Esophagus (tissue), 2 donors: ENCODE measurements around the gene TENM4. TPM values are rescaled to one million over a fixed set of nuclear protein-coding genes. Genes with fewer than 3 reads are reported as not detected.

ENCODE experiments used
- H3K27ac ChIP-seq, 2 donors: one replicate each; pipeline ENCODE4 v1.5.1; 2013; ENCODE audit warnings: low read depth in 2 of 2, mild to moderate bottlenecking in 2 of 2, inconsistent platforms in 1 of 2, low read length in 1 of 2, moderate library complexity in 1 of 2
- H3K27me3 ChIP-seq, 2 donors: one replicate each; pipeline ENCODE4 v1.6.1; 2013; ENCODE audit warnings: low read length in 2 of 2, control low read depth in 1 of 2, mild to moderate bottlenecking in 1 of 2; ENCODE audit not compliant: insufficient read depth in 2 of 2, control insufficient read depth in 1 of 2
- H3K36me3 ChIP-seq, 2 donors: one replicate each; pipeline ENCODE4 v1.6.1; 2013; ENCODE audit warnings: low read length in 1 of 2; ENCODE audit not compliant: control insufficient read depth in 2 of 2, insufficient read depth in 2 of 2
- H3K4me1 ChIP-seq, 2 donors: one replicate each; pipeline ENCODE4 v1.6.1; 2013; ENCODE audit warnings: low read length in 1 of 2; ENCODE audit not compliant: control insufficient read depth in 2 of 2, insufficient read depth in 2 of 2
- H3K4me3 ChIP-seq, 2 donors: one replicate each; pipeline ENCODE4 v1.5.1; 2013; ENCODE audit warnings: low read length in 2 of 2, mild to moderate bottlenecking in 2 of 2, low read depth in 1 of 2, moderate library complexity in 1 of 2
- H3K9me3 ChIP-seq, 2 donors: one replicate each; pipeline ENCODE4 v1.6.1; 2013; ENCODE audit warnings: mild to moderate bottlenecking in 2 of 2, low read depth in 1 of 2, low read length in 1 of 2, moderate library complexity in 1 of 2; ENCODE audit not compliant: control insufficient read depth in 2 of 2, insufficient read depth in 1 of 2
- WGBS, 2 donors: extraction: QIAGEN DNeasy Blood & Tissue Kit; methylation state at CpG; one replicate each; pipeline ENCODE4 v1.1.7; 2013; 5-methylcytosine and 5-hydroxymethylcytosine counted together
- polyA plus RNA-seq, 2 donors: library from polyadenylated mRNA; stranded (reverse); fragments of 200-250 nt; gene quantifications; one replicate each; pipeline ENCODE4 v1.2.3, GENCODE V29; 2013
- donor health status: healthy with polysubstance abuse.
- donor health status: Bipolar disorder and iron deficiency.

The TENM4 gene
- polyA plus RNA-seq, 2 donors = 1.3 to 4.1 TPM

DNA sequence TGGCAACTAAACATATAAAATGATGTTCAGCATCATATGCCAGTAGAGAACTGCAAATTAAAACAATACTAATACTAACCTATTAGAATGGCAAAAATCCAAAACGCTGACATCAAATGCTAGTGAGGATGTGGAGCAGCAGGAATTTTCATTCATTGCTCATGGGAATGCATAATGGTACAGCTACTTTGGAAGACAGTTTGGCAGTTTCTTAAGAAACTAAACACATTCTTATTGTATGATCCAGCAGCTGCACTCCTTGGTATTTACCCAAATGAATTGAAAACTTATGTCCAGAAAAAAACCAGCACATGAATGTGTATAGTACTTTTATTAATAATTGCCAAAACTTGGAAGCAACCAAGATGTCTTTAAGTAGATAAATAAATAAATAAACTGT is 258.0 kb downstream of the TENM4 start:
- H3K4me1 ChIP-seq = no peaks in the 10 kb centered on the region
- no peak overlapping the region for H3K27ac ChIP-seq
- 57 to 73% methylated on average over 1 of the region's 1 CpG for WGBS, 2 donors
- H3K36me3 ChIP-seq = no peaks in the 10 kb centered on the region
- no peaks in the 10 kb centered on the region for H3K27me3 ChIP-seq
- no peak overlapping the region for H3K4me3 ChIP-seq
- no peaks in the 10 kb centered on the region for H3K9me3 ChIP-seq

- 46 to 66% methylated on average over 3 of the region's 3 CpGs for WGBS, 2 donors
- Histone ChIP-seq H3K27ac (no peak overlapping the region), H3K4me3 (no peak overlapping the region), H3K4me1 (peaks cover under 1 to 5% of the 10 kb centered on the region in 2 donors), H3K36me3 (no peaks in the 10 kb centered on the region), H3K9me3 (no peaks in the 10 kb centered on the region), H3K27me3 (no peaks in the 10 kb centered on the region)
These were observed 261.7 kb downstream of the TENM4 start for GRCh38 chr11:79179087-79179486.

- peaks cover 2 to 5% of the 10 kb centered on the region in 2 donors for H3K4me1 ChIP-seq
- H3K27me3 ChIP-seq = no peaks in the 10 kb centered on the region
- no peaks in the 10 kb centered on the region for H3K9me3 ChIP-seq
- H3K36me3 ChIP-seq = no peaks in the 10 kb centered on the region
- H3K4me3 ChIP-seq = no peak overlapping the region
- no peak overlapping the region for H3K27ac ChIP-seq
- 30 to 38% methylated on average over 7 of the region's 7 CpGs for WGBS, 2 donors
These were observed 266.5 kb downstream of the TENM4 start for GRCh38 chr11:79174045-79175008.

GRCh38 chr11:79173615-79174014 is 267.2 kb downstream of the TENM4 start:
- no peaks in the 10 kb centered on the region for H3K27me3 ChIP-seq
- no peak overlapping the region for H3K4me3 ChIP-seq
- peaks cover 2 to 5% of the 10 kb centered on the region in 2 donors for H3K4me1 ChIP-seq
- H3K9me3 ChIP-seq = no peaks in the 10 kb centered on the region
- H3K36me3 ChIP-seq = no peaks in the 10 kb centered on the region
- 57 to 62% methylated on average over 5 of the region's 5 CpGs for WGBS, 2 donors
- no peak overlapping the region for H3K27ac ChIP-seq

DNA sequence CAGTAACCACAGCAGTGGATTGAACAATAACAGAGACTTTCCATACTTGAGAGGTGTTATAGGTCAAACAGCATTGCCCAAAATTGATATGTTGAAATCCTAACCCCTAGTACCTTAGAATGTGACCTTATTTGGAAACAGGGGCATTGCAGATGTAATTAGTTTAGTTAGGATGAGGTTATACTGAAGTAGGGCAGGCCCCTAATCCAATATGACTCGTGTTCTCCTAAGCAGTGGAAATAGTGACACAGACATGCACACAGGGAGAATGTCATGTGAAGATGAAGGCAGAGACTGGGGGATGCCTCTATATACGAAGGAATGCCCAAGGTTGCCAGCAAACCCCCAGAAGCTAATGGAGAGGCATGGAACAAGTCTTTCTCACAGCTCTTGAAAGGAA is 270.5 kb downstream of the TENM4 start:
- 79 to 83% methylated on average over 2 of the region's 2 CpGs for WGBS, 2 donors
- no peaks in the 10 kb centered on the region for H3K27me3 ChIP-seq
- no peaks in the 10 kb centered on the region for H3K36me3 ChIP-seq
- no peak overlapping the region for H3K4me3 ChIP-seq
- no peak overlapping the region for H3K27ac ChIP-seq
- peaks cover 2 to 15% of the 10 kb centered on the region in 2 donors for H3K4me1 ChIP-seq
- no peaks in the 10 kb centered on the region for H3K9me3 ChIP-seq

DNA sequence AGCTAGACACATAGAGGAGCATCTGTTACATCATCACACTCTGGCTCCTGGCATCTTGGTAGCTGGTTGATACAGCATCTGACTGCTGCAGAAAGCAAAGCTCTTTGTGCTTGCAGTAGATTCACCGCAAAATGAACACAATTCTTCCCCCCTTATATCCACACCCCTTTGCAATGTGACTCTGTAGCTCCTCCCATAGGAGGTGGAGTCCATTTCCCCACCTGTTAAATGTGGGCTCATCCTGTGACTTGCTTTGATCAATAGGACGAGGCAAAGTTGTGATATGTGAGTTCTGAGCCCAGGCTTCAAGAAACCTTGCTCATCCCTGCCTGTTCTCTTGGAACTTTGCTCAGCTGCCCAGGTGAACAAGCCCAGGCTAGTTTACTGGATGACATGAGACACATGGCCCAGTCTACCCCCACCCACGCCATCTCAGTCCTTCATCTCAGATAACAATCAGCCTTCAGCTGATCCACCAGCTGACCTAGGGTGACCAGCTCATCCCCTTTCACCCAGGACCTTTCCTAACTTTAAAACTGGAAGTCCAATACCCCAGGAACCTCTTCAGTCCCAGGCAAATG is 272.2 kb downstream of the TENM4 start:
- no peaks in the 10 kb centered on the region for H3K36me3 ChIP-seq
- H3K27ac ChIP-seq = no peak overlapping the region
- H3K9me3 ChIP-seq = no peaks in the 10 kb centered on the region
- WGBS, 2 donors = 20 to 39% methylated on average over 3 of the region's 3 CpGs
- no peaks in the 10 kb centered on the region for H3K27me3 ChIP-seq
- peaks cover 0 to 10% of the 10 kb centered on the region in 2 donors for H3K4me1 ChIP-seq
- H3K4me3 ChIP-seq = no peak overlapping the region

DNA sequence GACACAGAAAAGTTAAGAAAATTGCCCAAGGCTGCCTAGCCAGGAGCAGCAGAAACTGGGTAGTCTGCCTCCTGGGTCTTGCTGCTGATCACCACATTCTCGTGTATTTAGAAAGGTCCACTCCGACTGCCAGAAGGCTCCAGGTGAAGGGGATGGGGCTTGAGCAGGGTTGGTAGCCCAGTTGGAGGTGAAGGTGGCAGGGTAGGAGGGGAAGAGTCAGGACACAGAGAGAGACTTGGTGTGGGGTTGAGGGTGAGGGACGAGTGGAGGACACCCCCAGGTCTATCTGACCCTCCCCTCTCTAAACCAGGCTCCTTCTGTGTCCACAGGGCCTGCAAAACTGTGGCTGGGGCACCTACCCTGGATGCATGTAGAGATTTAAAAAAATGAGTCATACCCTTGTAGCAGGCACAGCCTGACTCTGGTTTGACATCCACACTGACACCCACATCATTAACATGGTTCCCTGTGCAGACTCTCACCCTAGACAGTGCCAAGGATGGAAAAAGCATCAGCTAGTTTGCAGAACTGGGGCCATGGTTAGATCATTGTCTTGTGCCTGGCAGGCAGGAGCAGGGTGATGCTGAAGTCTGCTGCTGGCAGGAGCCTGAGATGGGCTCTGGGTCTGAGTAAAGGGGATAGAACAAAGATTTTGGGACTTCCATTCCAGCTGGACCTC is 273.2 kb downstream of the TENM4 start:
- Histone ChIP-seq H3K27ac (no peak overlapping the region), H3K4me1 (peaks cover 1 to 10% of the 10 kb centered on the region in 2 donors), H3K9me3 (no peaks in the 10 kb centered on the region), H3K4me3 (no peak overlapping the region), H3K36me3 (no peaks in the 10 kb centered on the region), H3K27me3 (no peaks in the 10 kb centered on the region)
- 66 to 74% methylated on average over 3 of the region's 3 CpGs for WGBS, 2 donors

- H3K27ac ChIP-seq = peak overlapping the region in 1 of 2 donors; percentile 21
- no peaks in the 10 kb centered on the region for H3K9me3 ChIP-seq
- H3K27me3 ChIP-seq = no peaks in the 10 kb centered on the region
- no peak overlapping the region for H3K4me3 ChIP-seq
- WGBS, 2 donors = 83 to 86% methylated on average over 2 of the region's 2 CpGs
- no peaks in the 10 kb centered on the region for H3K36me3 ChIP-seq
- peaks cover 2 to 14% of the 10 kb centered on the region in 2 donors for H3K4me1 ChIP-seq
These were observed 274.9 kb downstream of the TENM4 start for GRCh38 chr11:79165908-79166307.

DNA sequence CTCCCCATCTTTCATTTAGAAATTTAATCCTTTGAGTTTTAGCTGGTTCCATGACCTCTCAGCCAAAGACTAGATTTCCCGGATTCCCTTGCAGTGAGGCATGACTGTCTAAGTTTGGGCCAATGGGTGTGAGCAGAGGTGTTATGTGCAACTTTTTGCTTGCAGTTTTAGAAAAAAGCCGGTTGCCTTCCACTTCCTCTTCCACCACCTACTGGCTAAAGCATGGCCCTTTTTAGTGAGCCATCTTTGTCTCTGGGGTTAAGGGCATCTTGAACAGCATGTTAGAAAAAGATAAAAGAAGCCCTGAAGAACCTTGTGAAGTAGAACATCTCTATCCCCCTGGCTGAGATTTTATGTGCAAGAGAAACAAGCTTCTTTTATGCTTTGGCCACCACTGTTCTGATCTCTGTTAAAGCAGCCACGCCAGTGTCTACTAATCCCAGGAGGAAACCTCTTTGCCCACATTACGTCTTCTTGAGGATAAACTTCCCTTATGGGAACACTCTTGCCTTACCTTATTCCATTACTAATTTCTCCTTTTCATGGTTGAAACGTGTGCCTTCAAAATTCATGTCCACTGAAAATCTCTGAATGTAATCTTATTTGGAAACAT is 279.9 kb downstream of the TENM4 start:
- Histone ChIP-seq H3K27ac (peak overlapping the region in 1 of 2 donors; percentile 36), H3K9me3 (no peaks in the 10 kb centered on the region), H3K36me3 (no peaks in the 10 kb centered on the region), H3K27me3 (no peaks in the 10 kb centered on the region), H3K4me3 (no peak overlapping the region), H3K4me1 (peaks cover 2 to 18% of the 10 kb centered on the region in 2 donors)
- 51 to 61% methylated on average over 5 of the region's 5 CpGs for WGBS, 2 donors
